ENCODE measurements around the gene FLT3. TPM values are rescaled to one million over a fixed set of nuclear protein-coding genes. Genes with fewer than 3 reads are reported as not detected.
"Not testable (repeated sequence)": the region's sequence is repeated elsewhere in the genome, so short reads cannot be mapped to it uniquely, and the experiment has no call there.

Gene FLT3
- total and polyA plus RNA-seq, 2 of the 13 experiments (the other 11 are each of a cell fraction or from before 2014, with no cell fraction given), result not detected

GRCh38 chr13:27964741-27965323 is 135.5 kb downstream of the FLT3 start:
- in situ Hi-C loops (cut with HindIII; ENCODE audit: extremely low pct_ligation_motif_present, low pct_unique_long_range_greater_than_20kb), result loop anchor here (25.0 kb wide), 1 partner anchor 1003 kb away; no protein-coding TSS in a partner anchor
- H3K36me3 ChIP-seq (replicated peaks in 1 of 2; ENCODE audit: control insufficient read depth in 1 of 2, insufficient read depth in 2 of 2, low read length in 2 of 2), result no peaks in the 10 kb centered on the region
- H3K4me3 ChIP-seq (replicated peaks in 1 of 3; ENCODE audit: insufficient read depth in 1 of 3, low read depth in 2 of 3, low read length in 3 of 3), result no peak overlapping the region
- no peaks in the 10 kb centered on the region for H3K79me2 ChIP-seq (ENCODE audit: insufficient read depth, low read length)
- no peaks in the 10 kb centered on the region for H4K20me1 ChIP-seq (ENCODE audit: insufficient read depth, low read length)
- ChIA-PET CTCF (ENCODE audit: low intra/inter-chr PET ratio, low total read pairs) (no interaction called here), POLR2A (interaction anchor here (0.7 to 1.2 kb wide), 2 partner anchors 21 to 790 kb away, joined by 3 to 6 read pairs; no protein-coding TSS in a partner anchor)
- peaks cover 57% of the 10 kb centered on the region for H3K4me1 ChIP-seq (ENCODE audit: insufficient read depth, low read length)
- H2AFZ ChIP-seq (ENCODE audit: low read length), result no peak overlapping the region
- no peak overlapping the region for H3K27ac ChIP-seq (ENCODE audit: extremely low read length, insufficient read depth, low read length)
- no peaks in the 10 kb centered on the region for H3K9me3 ChIP-seq (ENCODE audit: low read length)
- 87% methylated on average over 15 of the region's 15 CpGs for WGBS (ENCODE audit: low lambda C conversion rate)
- H3K9ac ChIP-seq (ENCODE audit: insufficient read depth, low read depth, low read length), result no peak overlapping the region
- FAIRE-seq (no peak), DNase-seq (ENCODE audit: low spot score) (no peak), ATAC-seq (no peak)
- TF ChIP-seq ZNF678 (CRISPR knock-in tag; IDR thresholded peaks at IDR 0.05) (no peak), PHF20 (CRISPR knock-in tag; IDR thresholded peaks at IDR 0.05) (no peak), ZNF766 (CRISPR knock-in tag; IDR thresholded peaks at IDR 0.05; ENCODE audit: borderline replicate concordance) (no peak), ZNF563 (CRISPR knock-in tag; IDR thresholded peaks at IDR 0.05) (no peak), ZNF451 (CRISPR knock-in tag; IDR thresholded peaks at IDR 0.05) (no peak), ZNF562 (CRISPR knock-in tag; IDR thresholded peaks at IDR 0.05; ENCODE audit: borderline replicate concordance) (no peak), ZBTB42 (CRISPR knock-in tag; IDR thresholded peaks at IDR 0.05) (no peak), MEF2D (CRISPR knock-in tag; IDR thresholded peaks at IDR 0.05) (no peak), ZMYM4 (CRISPR knock-in tag; IDR thresholded peaks at IDR 0.05) (no peak), ZNF790 (CRISPR knock-in tag; IDR thresholded peaks at IDR 0.05; ENCODE audit: borderline replicate concordance) (no peak), ZNF549 (CRISPR knock-in tag; IDR thresholded peaks at IDR 0.05) (no peak), NR3C1 (CRISPR knock-in tag; IDR thresholded peaks at IDR 0.05) (no peak), ZNF768 (CRISPR knock-in tag; IDR thresholded peaks at IDR 0.05) (no peak), RFX1 (IDR thresholded peaks at IDR 0.05) (no peak), MAFF (IDR thresholded peaks at IDR 0.05; ENCODE audit: low read depth, low read length) (no peak), SIN3A (IDR thresholded peaks at IDR 0.05; ENCODE audit: borderline replicate concordance, low read depth, low read length) (no peak), YY1 (IDR thresholded peaks at IDR 0.05; ENCODE audit: insufficient read depth, insufficient replicate concordance, low read depth, low read length) (no peak)
- TF ChIP-seq, protein P1, sequence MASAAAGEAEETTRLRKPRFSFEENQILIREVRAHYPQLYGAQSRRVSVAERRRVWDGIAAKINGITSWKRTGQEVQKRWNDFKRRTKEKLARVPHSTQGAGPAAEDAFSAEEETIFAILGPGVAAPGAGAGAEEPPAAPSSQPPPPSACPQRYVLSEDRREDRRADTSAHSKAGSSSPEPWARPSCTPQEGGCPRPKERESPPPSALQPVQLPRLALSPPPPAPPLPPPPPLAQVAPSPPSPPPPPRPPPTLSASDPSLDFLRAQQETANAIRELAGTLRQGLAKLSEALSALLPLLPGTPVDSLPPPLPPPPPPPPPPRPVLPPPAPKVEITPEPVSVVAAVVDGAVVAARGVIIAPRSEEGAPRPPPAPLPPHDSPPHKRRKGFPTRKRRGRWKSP (CRISPR knock-in tag; IDR thresholded peaks at IDR 0.05), result no peak
- TF ChIP-seq, protein P2, sequence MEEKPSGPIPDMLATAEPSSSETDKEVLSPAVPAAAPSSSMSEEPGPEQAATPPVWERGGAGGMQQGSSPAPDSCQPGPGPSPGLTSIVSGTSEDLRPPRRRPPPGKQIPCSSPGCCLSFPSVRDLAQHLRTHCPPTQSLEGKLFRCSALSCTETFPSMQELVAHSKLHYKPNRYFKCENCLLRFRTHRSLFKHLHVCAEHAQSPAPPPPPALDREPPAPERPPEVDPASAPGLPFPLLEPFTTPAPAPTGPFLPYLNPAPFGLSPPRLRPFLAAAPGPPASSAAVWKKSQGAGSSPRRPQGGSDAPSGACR (CRISPR knock-in tag; IDR thresholded peaks at IDR 0.05), result no peak
- H3K27me3 ChIP-seq (ENCODE audit: control insufficient read depth in 1 of 2, insufficient read depth in 2 of 2, low read length in 2 of 2), result peaks cover 19 to 50% of the 10 kb centered on the region in 2 experiments
- intact Hi-C loops (cut with micrococcal nuclease; ENCODE audit: unreplicated experiment), result no loop called here
- no peak overlapping the region for H3K4me2 ChIP-seq (ENCODE audit: low read depth, low read length)
- no TSS peak for BruUV-seq (replicated peaks)

- BruUV-seq (replicated peaks); CTCF ChIA-PET (ENCODE audit: low intra/inter-chr PET ratio, low total read pairs); FAIRE-seq; H4K20me1 ChIP-seq (ENCODE audit: insufficient read depth, low read length); DNase-seq (ENCODE audit: low spot score); H3K27ac ChIP-seq (ENCODE audit: extremely low read length, insufficient read depth, low read length); ATAC-seq; intact Hi-C loops (cut with micrococcal nuclease; ENCODE audit: unreplicated experiment); H3K4me2 ChIP-seq (ENCODE audit: low read depth, low read length); H2AFZ ChIP-seq (ENCODE audit: low read length); H3K4me3 ChIP-seq (replicated peaks in 1 of 3; ENCODE audit: insufficient read depth in 1 of 3, low read depth in 2 of 3, low read length in 3 of 3); H3K79me2 ChIP-seq (ENCODE audit: insufficient read depth, low read length); H3K9ac ChIP-seq (ENCODE audit: insufficient read depth, low read depth, low read length); H3K36me3 ChIP-seq (replicated peaks in 1 of 2; ENCODE audit: control insufficient read depth in 1 of 2, insufficient read depth in 2 of 2, low read length in 2 of 2); H3K9me3 ChIP-seq (ENCODE audit: low read length): not testable (repeated sequence)
- peaks cover 16 to 44% of the 10 kb centered on the region in 2 experiments for H3K27me3 ChIP-seq (ENCODE audit: control insufficient read depth in 1 of 2, insufficient read depth in 2 of 2, low read length in 2 of 2)
- H3K4me1 ChIP-seq (ENCODE audit: insufficient read depth, low read length), result peaks cover 59% of the 10 kb centered on the region
- POLR2A ChIA-PET, result interaction anchor here (1.2 kb wide), 1 partner anchor 22 kb away, joined by 3 read pairs; no protein-coding TSS in a partner anchor
- 91% methylated on average over 5 of the region's 13 CpGs for WGBS (ENCODE audit: low lambda C conversion rate)
- in situ Hi-C loops (cut with HindIII; ENCODE audit: extremely low pct_ligation_motif_present, low pct_unique_long_range_greater_than_20kb), result loop anchor here (25.0 kb wide), 1 partner anchor 1002 kb away; no protein-coding TSS in a partner anchor
These were observed 136.2 kb downstream of the FLT3 start for GRCh38 chr13:27964206-27964605.
